Neural crest cell (in vitro differentiated cells): ENCODE measurements around the gene ZMYM3. TPM values are rescaled to one million over a fixed set of nuclear protein-coding genes. Genes with fewer than 3 reads are reported as not detected.
A peak's percentile ranks its signal among the peaks of the same experiment; 100 is the strongest.

ENCODE experiments used
- DNase-seq: peaks from one replicate; pipeline ENCODE4 v3.0.0; 2021; ENCODE audit warnings: low read depth, mixed read lengths, low spot score
- H3K27ac Mint-ChIP-seq: one replicate; pipeline ENCODE4 v1.8.0; 2021; ENCODE audit warnings: mild to moderate bottlenecking, mixed read lengths; ENCODE audit not compliant: unreplicated experiment
- H3K27me3 Mint-ChIP-seq: 2 replicates; pipeline ENCODE4 v1.8.0; 2021; ENCODE audit warnings: low read depth, mild to moderate bottlenecking, mixed read lengths
- H3K36me3 Mint-ChIP-seq: 2 replicates; pipeline ENCODE4 v1.8.0; 2021; ENCODE audit warnings: low read depth, mild to moderate bottlenecking, mixed read lengths
- H3K4me1 Mint-ChIP-seq: 2 replicates; pipeline ENCODE4 v1.8.0; 2021; ENCODE audit warnings: mixed read lengths
- H3K4me3 Mint-ChIP-seq: one replicate; pipeline ENCODE4 v1.8.0; 2021; ENCODE audit warnings: mild to moderate bottlenecking, mixed read lengths
- H3K9me3 Mint-ChIP-seq: 2 replicates; pipeline ENCODE4 v1.8.0; 2021; ENCODE audit warnings: mixed read lengths
- total RNA-seq: library from RNA; stranded (reverse); gene quantifications from 2 replicates; pipeline ENCODE4 v1.2.1, GENCODE V29; 2021
- TF ChIP-seq, protein P1 (sequence below): fragments of 200-600 bp; sonication (generic); conservative IDR thresholded peaks from 2 replicates; pipeline ENCODE4 v1.5.0; 2021; ENCODE audit warnings: antibody characterized with exemption, mild to moderate bottlenecking

The ZMYM3 gene
- total RNA-seq, 1 donor from 2014 or later, result 85.2 TPM

DNA sequence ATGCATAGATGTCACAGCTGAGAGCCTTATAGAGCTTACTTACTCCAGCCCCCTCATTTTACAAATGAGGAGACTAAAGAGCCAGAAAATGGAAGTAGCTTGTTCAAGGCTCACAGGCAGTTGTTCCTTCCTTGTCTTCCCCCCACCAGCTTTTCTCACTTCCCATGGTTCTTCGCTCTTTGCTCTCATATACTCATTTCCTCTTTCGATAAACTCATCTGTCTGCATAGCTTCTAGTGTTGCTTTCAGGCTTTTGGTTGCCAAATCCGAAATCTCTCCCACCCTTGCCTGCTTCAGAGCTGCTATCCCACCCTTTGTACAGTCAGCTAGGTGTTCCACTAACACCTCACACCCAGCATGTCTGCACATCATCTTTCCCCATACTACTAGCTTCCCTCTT is 55.9 kb downstream of the ZMYM3 start:
- H3K9me3 Mint-ChIP-seq, result no peaks in the 10 kb centered on the region
- no peak for DNase-seq
- TF ChIP-seq, protein P1, sequence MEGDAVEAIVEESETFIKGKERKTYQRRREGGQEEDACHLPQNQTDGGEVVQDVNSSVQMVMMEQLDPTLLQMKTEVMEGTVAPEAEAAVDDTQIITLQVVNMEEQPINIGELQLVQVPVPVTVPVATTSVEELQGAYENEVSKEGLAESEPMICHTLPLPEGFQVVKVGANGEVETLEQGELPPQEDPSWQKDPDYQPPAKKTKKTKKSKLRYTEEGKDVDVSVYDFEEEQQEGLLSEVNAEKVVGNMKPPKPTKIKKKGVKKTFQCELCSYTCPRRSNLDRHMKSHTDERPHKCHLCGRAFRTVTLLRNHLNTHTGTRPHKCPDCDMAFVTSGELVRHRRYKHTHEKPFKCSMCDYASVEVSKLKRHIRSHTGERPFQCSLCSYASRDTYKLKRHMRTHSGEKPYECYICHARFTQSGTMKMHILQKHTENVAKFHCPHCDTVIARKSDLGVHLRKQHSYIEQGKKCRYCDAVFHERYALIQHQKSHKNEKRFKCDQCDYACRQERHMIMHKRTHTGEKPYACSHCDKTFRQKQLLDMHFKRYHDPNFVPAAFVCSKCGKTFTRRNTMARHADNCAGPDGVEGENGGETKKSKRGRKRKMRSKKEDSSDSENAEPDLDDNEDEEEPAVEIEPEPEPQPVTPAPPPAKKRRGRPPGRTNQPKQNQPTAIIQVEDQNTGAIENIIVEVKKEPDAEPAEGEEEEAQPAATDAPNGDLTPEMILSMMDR, result no peak
- H3K27me3 Mint-ChIP-seq, result no peaks in the 10 kb centered on the region
- H3K4me1 Mint-ChIP-seq, result peaks cover 14% of the 10 kb centered on the region
- H3K4me3 Mint-ChIP-seq, result no peak overlapping the region
- no peaks in the 10 kb centered on the region for H3K36me3 Mint-ChIP-seq
- no peak overlapping the region for H3K27ac Mint-ChIP-seq

DNA sequence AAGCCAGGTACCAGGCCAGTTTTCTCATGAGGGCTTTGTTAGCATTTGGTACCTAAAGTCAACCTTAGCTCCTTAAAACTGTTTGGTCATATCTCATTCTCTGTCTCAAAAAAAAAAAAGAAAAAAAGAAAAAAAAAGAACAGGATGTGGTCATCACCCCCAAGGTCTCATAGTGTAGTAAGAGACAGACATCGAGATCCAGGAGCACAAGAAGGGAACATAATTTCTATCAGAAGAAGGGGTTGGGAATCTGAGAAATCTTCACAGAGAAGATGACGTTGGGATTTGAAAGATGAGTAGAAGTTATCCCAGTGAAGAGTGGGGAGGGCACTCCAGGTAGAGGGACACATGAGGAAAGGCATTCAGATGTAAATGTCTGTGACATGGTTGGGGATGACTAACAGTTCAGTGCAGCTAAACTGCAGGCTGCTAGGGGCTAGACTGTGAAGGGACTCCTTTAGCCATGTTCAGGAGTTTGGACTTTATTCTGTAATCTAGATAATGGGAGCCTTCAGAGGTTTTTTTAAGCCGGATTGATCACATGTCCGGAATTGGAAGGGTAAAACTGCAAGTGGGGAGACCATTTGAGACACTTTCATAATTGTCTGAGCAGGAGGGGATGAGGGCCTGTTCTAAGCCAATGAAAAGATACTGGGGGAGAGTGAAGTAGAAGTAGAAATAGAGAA is 57.8 kb downstream of the ZMYM3 start:
- Mint-ChIP-seq H3K27me3 (no peaks in the 10 kb centered on the region), H3K27ac (peak overlapping the region; percentile 85), H3K4me1 (peaks cover 24% of the 10 kb centered on the region), H3K36me3 (no peaks in the 10 kb centered on the region), H3K4me3 (no peak overlapping the region), H3K9me3 (peaks cover 2% of the 10 kb centered on the region)
- TF ChIP-seq, protein P1, result no peak
- no peak for DNase-seq

DNA sequence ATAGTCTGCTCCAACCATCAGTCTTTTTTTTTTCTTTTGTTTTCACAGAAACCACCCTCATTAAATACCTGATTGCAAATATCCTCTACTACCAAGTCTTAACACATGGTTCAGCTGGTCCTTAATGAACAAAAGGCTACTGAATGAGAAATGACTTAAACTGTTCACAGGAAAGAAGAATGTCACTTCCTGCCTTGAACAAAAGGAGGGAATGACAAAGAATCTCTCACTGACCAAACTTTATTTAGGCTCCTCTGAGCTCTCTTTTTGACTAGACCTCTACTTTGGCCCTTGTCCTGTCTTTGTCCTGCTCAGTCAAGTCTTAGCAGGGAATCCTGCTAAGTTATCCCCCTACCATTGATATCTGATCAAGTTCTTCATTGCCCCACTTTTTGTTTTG is 62.7 kb downstream of the ZMYM3 start:
- H3K9me3 Mint-ChIP-seq, result peaks cover 8% of the 10 kb centered on the region
- no peak for DNase-seq
- no peaks in the 10 kb centered on the region for H3K36me3 Mint-ChIP-seq
- H3K4me3 Mint-ChIP-seq, result no peak overlapping the region
- H3K4me1 Mint-ChIP-seq, result peaks cover 19% of the 10 kb centered on the region
- H3K27me3 Mint-ChIP-seq, result no peaks in the 10 kb centered on the region
- TF ChIP-seq, protein P1, result no peak
- peak overlapping the region; percentile 58 for H3K27ac Mint-ChIP-seq

Other genes starting within 250 kb of the ZMYM3 start
- gene SNX12, start 185.8 kb downstream of the ZMYM3 start, total RNA-seq, result 77.5 and 78.3 TPM in 2 replicates
- 10.1 and 12.0 TPM in 2 replicates for gene FOXO4, start 158.3 kb downstream of the ZMYM3 start, total RNA-seq
- gene CXorf65, start 147.4 kb downstream of the ZMYM3 start, total RNA-seq, result not detected in 2 replicates
- gene IL2RG, start 142.6 kb downstream of the ZMYM3 start, total RNA-seq, result not detected in 2 replicates
- gene MED12, start 135.5 kb downstream of the ZMYM3 start, total RNA-seq, result 72.5 and 76.3 TPM in 2 replicates
- gene NLGN3, start 109.3 kb downstream of the ZMYM3 start, total RNA-seq, result 29.5 and 31.5 TPM in 2 replicates
- gene GJB1, start 30.9 kb downstream of the ZMYM3 start, total RNA-seq, result 12.3 and 12.4 TPM in 2 replicates
- 990 and 1,032 TPM in 2 replicates for gene NONO, start 29.5 kb upstream of the ZMYM3 start, total RNA-seq
- 7.1 and 10.2 TPM in 2 replicates for gene ITGB1BP2, start 47.6 kb upstream of the ZMYM3 start, total RNA-seq
- 31.9 and 37.1 TPM in 2 replicates for gene TAF1, start 112.2 kb upstream of the ZMYM3 start, total RNA-seq